H1 (cell line): ENCODE measurements around the gene TRAPPC11. TPM values are rescaled to one million over a fixed set of nuclear protein-coding genes. Genes with fewer than 3 reads are reported as not detected.

Source experiments
- CTCF ChIA-PET: fragments of 300-600 bp; sonication (Branson Sonifier 250); formaldehyde crosslinking; loops from one replicate; lab custom pipeline; 2021; ENCODE audit not compliant: partially characterized antibody; lab: Charles Lee
- POLR2A ChIA-PET: fragments of 300-600 bp; sonication (Branson Sonifier 250); formaldehyde crosslinking; loops from one replicate; lab custom pipeline; 2021; ENCODE audit warnings: inconsistent platforms; ENCODE audit not compliant: partially characterized antibody; lab: Charles Lee
- DNase-seq, 2 experiments: peaks; one replicate each; pipeline versions ENCODE4 v3.0.0 to v3.0.0-alpha.2; 2010 to 2022; ENCODE audit warnings: low spot score in 2 of 2, low read depth in 1 of 2, mixed read lengths in 1 of 2
- FAIRE-seq: peaks from 2 replicates; lab custom pipeline; 2011; peaks lifted over from hg19 to GRCh38; lab: Jason Lieb, UNC
- H2AFZ ChIP-seq: 2 replicates; pipeline ENCODE4 v1.8.1; 2012; ENCODE audit warnings: low read length, inconsistent platforms
- H2AK5ac ChIP-seq: 2 replicates; pipeline ENCODE4 v1.6.1; 2013; ENCODE audit warnings: low read depth, low read length
- H2BK120ac ChIP-seq: replicated peaks from 2 replicates; pipeline ENCODE3; 2013; ENCODE audit warnings: low read depth, low read length, inconsistent platforms
- H2BK12ac ChIP-seq: 2 replicates; pipeline ENCODE4 v1.6.1; 2013; ENCODE audit warnings: low read depth, low read length
- H2BK15ac ChIP-seq: 2 replicates; pipeline ENCODE4 v1.6.1; 2013; ENCODE audit warnings: low read length
- H2BK20ac ChIP-seq: 2 replicates; pipeline ENCODE4 v1.6.1; 2013; ENCODE audit warnings: low read length
- H2BK5ac ChIP-seq: 2 replicates; pipeline ENCODE4 v1.6.1; 2013; ENCODE audit warnings: low read depth, low read length
- H3K14ac ChIP-seq: 2 replicates; pipeline ENCODE4 v1.6.1; 2013; ENCODE audit warnings: inconsistent platforms; ENCODE audit not compliant: insufficient read length
- H3K18ac ChIP-seq: 2 replicates; pipeline ENCODE4 v1.6.1; 2013; ENCODE audit warnings: low read length; ENCODE audit errors: extremely low read depth
- H3K23ac ChIP-seq: 2 replicates; pipeline ENCODE4 v1.6.1; 2013; ENCODE audit warnings: inconsistent platforms; ENCODE audit not compliant: insufficient read length
- H3K23me2 ChIP-seq: 2 replicates; pipeline ENCODE4 v1.6.1; 2013; ENCODE audit warnings: low read depth, low read length
- H3K27ac ChIP-seq: 2 replicates; pipeline ENCODE4 v1.6.1; 2011; ENCODE audit warnings: low read depth, low read length, inconsistent platforms
- H3K27me3 ChIP-seq, 4 experiments: replicated peaks in 1 of 4; 1 replicate in 1 of 4; 2 replicates in 3 of 4; pipeline versions ENCODE4 v1.6.1 to v1.8.1; 2011 to 2013; ENCODE audit warnings: low read length in 3 of 4, mild to moderate bottlenecking in 3 of 4, inconsistent platforms in 2 of 4, mixed read lengths in 2 of 4, moderate library complexity in 1 of 4; ENCODE audit not compliant: control insufficient read depth in 3 of 4, insufficient read depth in 3 of 4; ENCODE audit errors: extremely low read depth in 1 of 4
- H3K36me3 ChIP-seq, 4 experiments: 2 replicates each; pipeline versions ENCODE4 v1.6.1 to v1.8.1; 2011 to 2013; ENCODE audit warnings: mild to moderate bottlenecking in 4 of 4, low read length in 3 of 4, moderate library complexity in 2 of 4, control low read depth in 1 of 4, inconsistent platforms in 1 of 4; ENCODE audit not compliant: insufficient read depth in 4 of 4, control insufficient read depth in 2 of 4
- H3K4ac ChIP-seq: replicated peaks from 2 replicates; pipeline ENCODE3; 2013; ENCODE audit warnings: low read length, low read depth, mixed read lengths, inconsistent platforms; ENCODE audit not compliant: insufficient read length
- H3K4me1 ChIP-seq, 4 experiments: replicated peaks in 1 of 4; 1 replicate in 1 of 4; 2 replicates in 3 of 4; pipeline versions ENCODE4 v1.6.1 to v1.8.1; 2011 to 2013; ENCODE audit warnings: low read length in 3 of 4, inconsistent platforms in 2 of 4, mixed read lengths in 1 of 4; ENCODE audit not compliant: insufficient read depth in 4 of 4, control insufficient read depth in 3 of 4
- H3K4me2 ChIP-seq, 2 experiments: 2 replicates each; pipeline versions ENCODE4 v1.6.1 to v1.8.1; 2011 to 2013; ENCODE audit warnings: low read depth in 2 of 2, low read length in 2 of 2, control low read depth in 1 of 2, inconsistent platforms in 1 of 2, mild to moderate bottlenecking in 1 of 2; ENCODE audit not compliant: insufficient read depth in 1 of 2
- H3K4me3 ChIP-seq, 4 experiments: fragments of 200-600, 300-600 bp in 1 of 4; sonication (generic), shearing (Covaris generic), sonication (Bioruptor Twin) in 1 of 4; 2 replicates each; pipeline versions ENCODE4 v1.5.1 to v1.8.1; 2011 to 2016; ENCODE audit warnings: low read length in 4 of 4, low read depth in 3 of 4, control low read depth in 2 of 4, inconsistent platforms in 2 of 4, mild to moderate bottlenecking in 2 of 4, mixed read lengths in 1 of 4, moderate library complexity in 1 of 4; ENCODE audit not compliant: insufficient read depth in 2 of 4; ENCODE audit errors: extremely low read depth in 1 of 4
- H3K56ac ChIP-seq: replicated peaks from 2 replicates; pipeline ENCODE3; 2013; ENCODE audit warnings: low read depth, mild to moderate bottlenecking, mixed read lengths, low read length, inconsistent platforms; ENCODE audit not compliant: insufficient read length
- H3K79me1 ChIP-seq: 2 replicates; pipeline ENCODE4 v1.6.1; 2013; ENCODE audit warnings: low read depth, low read length, control low read depth
- H3K79me2 ChIP-seq, 2 experiments: 2 replicates each; pipeline versions ENCODE4 v1.6.1 to v1.8.1; 2012 to 2013; ENCODE audit warnings: low read length in 2 of 2, mild to moderate bottlenecking in 2 of 2, inconsistent platforms in 1 of 2; ENCODE audit not compliant: insufficient read depth in 2 of 2, control insufficient read depth in 1 of 2
- H3K9ac ChIP-seq, 4 experiments: replicated peaks in 1 of 4; 1 replicate in 1 of 4; 2 replicates in 3 of 4; pipeline versions ENCODE4 v1.6.1 to v1.8.1; 2011 to 2013; ENCODE audit warnings: low read depth in 3 of 4, low read length in 3 of 4, control low read depth in 2 of 4, mild to moderate bottlenecking in 2 of 4, moderate library complexity in 2 of 4, inconsistent platforms in 1 of 4; ENCODE audit errors: extremely low read depth in 1 of 4
- H3K9me3 ChIP-seq, 2 experiments: 2 replicates each; pipeline versions ENCODE4 v1.6.1 to v1.8.1; 2012 to 2013; ENCODE audit warnings: mild to moderate bottlenecking in 2 of 2, moderate library complexity in 2 of 2, control low read depth in 1 of 2, inconsistent platforms in 1 of 2, low read depth in 1 of 2, low read length in 1 of 2, mixed read lengths in 1 of 2; ENCODE audit not compliant: insufficient read depth in 2 of 2
- H4K20me1 ChIP-seq, 2 experiments: replicated peaks in 1 of 2; 2 replicates each; pipeline versions ENCODE3 to v1.8.1; 2011 to 2013; ENCODE audit warnings: inconsistent platforms in 2 of 2, low read length in 2 of 2, mild to moderate bottlenecking in 1 of 2; ENCODE audit not compliant: insufficient read depth in 2 of 2, control insufficient read depth in 1 of 2
- H4K5ac ChIP-seq: 2 replicates; pipeline ENCODE4 v1.6.1; 2013; ENCODE audit warnings: low read length, low read depth, mixed read lengths, inconsistent platforms; ENCODE audit not compliant: insufficient read length
- H4K8ac ChIP-seq: 2 replicates; pipeline ENCODE4 v1.8.0; 2013; ENCODE audit warnings: mild to moderate bottlenecking, moderate library complexity, low read length, inconsistent platforms; ENCODE audit not compliant: insufficient read depth; ENCODE audit errors: extremely low read depth
- H4K91ac ChIP-seq: replicated peaks from 2 replicates; pipeline ENCODE3; 2013; ENCODE audit warnings: low read length, mixed read lengths, inconsistent platforms; ENCODE audit not compliant: insufficient read length
- BACH1 ChIP-seq: IDR thresholded peaks from 2 replicates; pipeline ENCODE4 v1.6.1; 2012; ENCODE audit warnings: low read length, improper control_type of control experiment
- BRCA1 ChIP-seq: IDR thresholded peaks from 2 replicates; pipeline ENCODE4 v1.6.1; 2012; ENCODE audit warnings: low read depth, low read length, improper control_type of control experiment
- CHD2 ChIP-seq: IDR thresholded peaks from 2 replicates; pipeline ENCODE4 v1.6.1; 2012; ENCODE audit warnings: low read length, improper control_type of control experiment
- JUN ChIP-seq: IDR thresholded peaks from 2 replicates; pipeline ENCODE4 v1.6.1; 2011; ENCODE audit warnings: low read depth, mild to moderate bottlenecking, improper control_type of control experiment, low read length
- MAFK ChIP-seq: IDR thresholded peaks from 2 replicates; pipeline ENCODE4 v1.6.1; 2012; ENCODE audit warnings: low read depth, mild to moderate bottlenecking, improper control_type of control experiment, low read length
- PHF8 ChIP-seq: fragments of 200-600 bp; sonication (generic); conservative IDR thresholded peaks from 2 replicates; pipeline ENCODE4 v1.7.1; 2012; ENCODE audit warnings: low read depth, mild to moderate bottlenecking, inconsistent platforms, low read length, moderate library complexity
- POLR2A ChIP-seq, 2 experiments: IDR thresholded peaks; 1 replicate in 1 of 2; 2 replicates in 1 of 2; pipeline ENCODE4 v1.6.1; 2011; ENCODE audit warnings: low read depth in 2 of 2, low read length in 2 of 2, mild to moderate bottlenecking in 2 of 2; ENCODE audit errors: control extremely low read depth in 1 of 2
- POU5F1 ChIP-seq: IDR thresholded peaks from 2 replicates; pipeline ENCODE4 v1.6.1; 2011; ENCODE audit warnings: low read depth, mild to moderate bottlenecking, low read length, moderate library complexity
- RAD21 ChIP-seq, 2 experiments: IDR thresholded peaks in 1 of 2; conservative IDR thresholded peaks in 1 of 2; 2 replicates each; pipeline ENCODE4 v1.6.1; 2011; ENCODE audit warnings: low read depth in 2 of 2, low read length in 2 of 2, improper control_type of control experiment in 1 of 2, inconsistent platforms in 1 of 2, mild to moderate bottlenecking in 1 of 2, moderate library complexity in 1 of 2
- RFX5 ChIP-seq: IDR thresholded peaks from 2 replicates; pipeline ENCODE4 v1.6.1; 2011; ENCODE audit warnings: low read depth, low read length, improper control_type of control experiment, borderline replicate concordance
- SIRT6 ChIP-seq: IDR thresholded peaks from one replicate; pipeline ENCODE4 v1.7.1; 2012; ENCODE audit warnings: low read length, inconsistent platforms
- SP1 ChIP-seq: IDR thresholded peaks from 2 replicates; pipeline ENCODE4 v1.6.1; 2011; ENCODE audit warnings: low read depth, low read length
- TAF7 ChIP-seq: optimal IDR thresholded peaks from 2 replicates; pipeline ENCODE3; 2011; ENCODE audit warnings: low read depth, mild to moderate bottlenecking, inconsistent platforms, low read length, moderate library complexity, borderline replicate concordance
- TBP ChIP-seq: IDR thresholded peaks from 2 replicates; pipeline ENCODE4 v1.6.1; 2011; ENCODE audit warnings: low read depth, low read length, improper control_type of control experiment
- TEAD4 ChIP-seq: IDR thresholded peaks from 2 replicates; pipeline ENCODE4 v1.6.1; 2012; ENCODE audit warnings: low read depth, low read length, inconsistent platforms, mixed read lengths
- WGBS, 2 experiments: shearing (Covaris generic) in 1 of 2; methylation state at CpG; one replicate each; pipeline versions ENCODE4 v1.1.6 to v1.1.7; 2013 to 2015; ENCODE audit warnings: low lambda C conversion rate in 2 of 2, mixed read lengths in 2 of 2, inconsistent platforms in 1 of 2, low coverage in 1 of 2, missing lambda C conversion rate in 1 of 2; ENCODE audit not compliant: insufficient replicate concordance in 2 of 2, insufficient coverage in 1 of 2, insufficient read length in 1 of 2; ENCODE audit errors: extremely low coverage in 1 of 2, missing lambda C conversion rate in 1 of 2; 5-methylcytosine and 5-hydroxymethylcytosine counted together
- polyA plus RNA-seq, 7 experiments: library from polyadenylated mRNA; depleted of rRNA in 3 of 7; stranded (reverse) in 5 of 7; unstranded in 2 of 7; fragments of >200 nt in 5 of 7; fragments of 200-250 nt in 2 of 7; gene quantifications; 1 replicate in 5 of 7; 2 replicates in 1 of 7; 4 replicates in 1 of 7; pipeline versions ENCODE4 v1.2.1 to v1.2.3, GENCODE V29; 2011 to 2013; ENCODE audit warnings: missing spikeins in 2 of 7, mixed read lengths in 2 of 7
- total RNA-seq: library from RNA; stranded (reverse); fragmentation: NEBNext Ultra II Directional; extraction: Animal tissue kit (Norgen Biotek cat#: 25700); gene quantifications from 2 replicates; pipeline ENCODE4 v1.2.1, GENCODE V29; 2021

Gene TRAPPC11
- total and polyA plus RNA-seq, 2 of the 8 experiments (the other 6 are each of a cell fraction or from before 2014, with no cell fraction given) = 19.2 to 25.9 TPM

GRCh38 chr4:183627979-183628588, 31.0 kb upstream of the TRAPPC11 start:
- Histone ChIP-seq H2BK120ac (no peak overlapping the region), H3K27ac (no peak overlapping the region), H4K91ac (no peak overlapping the region), H2BK5ac (no peak overlapping the region), H3K4ac (no peak overlapping the region), H2BK12ac (no peak overlapping the region), H4K8ac (no peak overlapping the region; the same call in 1 of the 2 replicates), H4K5ac (no peak overlapping the region), H3K18ac (no peak overlapping the region), H3K9me3 (no peaks in the 10 kb centered on the region), H3K4me3 (no peak overlapping the region), H3K14ac (no peak overlapping the region), H2BK15ac (no peak overlapping the region), H3K23me2 (no peaks in the 10 kb centered on the region), H3K79me1 (no peaks in the 10 kb centered on the region), H4K20me1 (no peaks in the 10 kb centered on the region), H3K56ac (no peak overlapping the region), H2AK5ac (no peak overlapping the region), H2BK20ac (no peak overlapping the region), H3K23ac (no peak overlapping the region), H3K4me1 (no peaks in the 10 kb centered on the region), H3K36me3 (no peaks in the 10 kb centered on the region), H3K27me3 (no peaks in the 10 kb centered on the region)
- no peak for DNase-seq
- ChIA-PET POLR2A (no interaction called here), CTCF (no interaction called here)
- WGBS, 2 experiments = 89% methylated on average over 12 of the region's 12 CpGs; no CpG with 5 or more reads in 1 of the 2 experiments
- no peak for FAIRE-seq
- TF ChIP-seq TAF7 (no peak), CHD2 (no peak), SP1 (no peak), TBP (no peak), MAFK (no peak), JUN (no peak), POU5F1 (no peak), SIRT6 (no peak), BACH1 (no peak), BRCA1 (no peak), RFX5 (no peak), POLR2A (IDR thresholded peaks at IDR 0.05; ENCODE audit: control extremely low read depth in 1 of 2, low read depth in 2 of 2, low read length in 2 of 2) (no peak), PHF8 (no peak), TEAD4 (no peak), RAD21 (IDR thresholded peaks at IDR 0.05 in 1 of 2, conservative IDR thresholded peaks at IDR 0.05 in 1 of 2; ENCODE audit: low read depth in 2 of 2, low read length in 2 of 2) (no peak)
- TF ChIP-seq, all 59 proteins: peak for 0
- Histone ChIP-seq H3K4me2 (no peak overlapping the region), H3K79me2 (no peaks in the 10 kb centered on the region), H3K9ac (no peak overlapping the region), H2AFZ (no peak overlapping the region)
